HepG2 (cell line): ENCODE results near the gene APH1B. TPM values are rescaled to one million over a fixed set of nuclear protein-coding genes. Genes with fewer than 3 reads are reported as not detected.

ENCODE experiments used
- ATAC-seq: fragments of 200-7000 bp; cut with Tn5 transposase; 3 replicates; pipeline ENCODE4 v1.9.1; 2020; ENCODE audit warnings: mild to moderate bottlenecking, moderate library complexity
- BruUV-seq: library from RNA; stranded (reverse); fragments of 400-500 nt; replicated peaks from 2 replicates; lab custom pipeline; 2021; lab: Mats Ljungman, UMichigan
- CTCF ChIA-PET: fragments of 300-600 bp; formaldehyde crosslinking; extraction: SDS; loops from one replicate; lab custom pipeline; 2021; ENCODE audit warnings: low total read pairs, inconsistent platforms, low intra/inter-chr PET ratio; lab: Yijun Ruan, JAX
- POLR2A ChIA-PET: fragments of 350-600 bp; sonication (Branson Sonifier 250); formaldehyde crosslinking; loops from one replicate; lab custom pipeline; 2020; ENCODE audit warnings: antibody characterized with exemption, inconsistent platforms; lab: Yijun Ruan, JAX
- DNase-seq: peaks from one replicate; pipeline ENCODE4 v3.0.0-alpha.2; 2015; ENCODE audit warnings: low spot score
- FAIRE-seq: peaks from 3 replicates; lab custom pipeline; 2011; peaks lifted over from hg19 to GRCh38; lab: Jason Lieb, UNC
- H2AFZ ChIP-seq: one replicate; pipeline ENCODE4 v1.6.1; 2011; ENCODE audit warnings: low read length, inconsistent platforms
- H3K27ac ChIP-seq: fragments of 300-600 bp; 3 replicates; pipeline ENCODE4 v1.8.0; 2011; ENCODE audit warnings: mixed run types, mild to moderate bottlenecking, mixed read lengths, low read length, inconsistent platforms; ENCODE audit not compliant: insufficient read depth; ENCODE audit errors: extremely low read length
- H3K27me3 ChIP-seq, 2 experiments: fragments of 200-600 bp in 1 of 2; 2 replicates in 1 of 2; 3 replicates in 1 of 2; pipeline versions ENCODE4 v1.6.0 to v1.8.0; 2011; ENCODE audit warnings: low read length in 2 of 2, mild to moderate bottlenecking in 2 of 2, moderate library complexity in 2 of 2, inconsistent platforms in 1 of 2; ENCODE audit not compliant: insufficient read depth in 2 of 2, control insufficient read depth in 1 of 2
- H3K36me3 ChIP-seq, 2 experiments: fragments of 200-600 bp in 1 of 2; replicated peaks in 1 of 2; 2 replicates in 1 of 2; 3 replicates in 1 of 2; pipeline versions ENCODE4 v1.5.1 to v1.8.0; 2011; ENCODE audit warnings: low read length in 2 of 2, inconsistent platforms in 1 of 2; ENCODE audit not compliant: insufficient read depth in 2 of 2, control insufficient read depth in 1 of 2
- H3K4me1 ChIP-seq: 2 replicates; pipeline ENCODE4 v1.5.1; 2012; ENCODE audit warnings: low read length, inconsistent platforms; ENCODE audit not compliant: insufficient read depth
- H3K4me2 ChIP-seq: 2 replicates; pipeline ENCODE4 v1.6.0; 2011; ENCODE audit warnings: low read depth, low read length, inconsistent platforms
- H3K4me3 ChIP-seq, 3 experiments: fragments of 200-600 bp in 1 of 3; sonication (generic), shearing (Covaris generic) in 1 of 3; replicated peaks in 1 of 3; 2 replicates each; pipeline ENCODE4 v1.5.1; 2011 to 2016; ENCODE audit warnings: low read length in 3 of 3, inconsistent platforms in 2 of 3, low read depth in 2 of 3, mild to moderate bottlenecking in 2 of 3, control low read depth in 1 of 3, mixed read lengths in 1 of 3; ENCODE audit not compliant: insufficient read depth in 1 of 3
- H3K79me2 ChIP-seq: one replicate; pipeline ENCODE4 v1.6.1; 2011; ENCODE audit warnings: low read length, inconsistent platforms; ENCODE audit not compliant: insufficient read depth
- H3K9ac ChIP-seq: 2 replicates; pipeline ENCODE4 v1.6.0; 2011; ENCODE audit warnings: mild to moderate bottlenecking, low read depth, low read length, inconsistent platforms; ENCODE audit not compliant: insufficient read depth
- H3K9me3 ChIP-seq: 2 replicates; pipeline ENCODE4 v1.5.1; 2012; ENCODE audit warnings: mild to moderate bottlenecking, low read length
- H4K20me1 ChIP-seq: 2 replicates; pipeline ENCODE4 v1.6.0; 2011; ENCODE audit warnings: inconsistent platforms, mild to moderate bottlenecking, low read length, moderate library complexity; ENCODE audit not compliant: insufficient read depth
- ARNT ChIP-seq: fragments of 450-650 bp; IDR thresholded peaks from 2 replicates; pipeline ENCODE4 v1.6.1; 2017
- CAMTA2 ChIP-seq: sonication (generic); formaldehyde crosslinking; IDR thresholded peaks from 2 replicates; pipeline ENCODE4 v1.4.0; 2020; ENCODE audit warnings: mild to moderate bottlenecking, missing genetic modification reagents, borderline replicate concordance
- IRF2 ChIP-seq: IDR thresholded peaks from 2 replicates; pipeline ENCODE4 v1.6.1; 2018; ENCODE audit warnings: missing genetic modification reagents, missing compliant biosample characterization
- NFRKB ChIP-seq: fragments of 450-650 bp; IDR thresholded peaks from 2 replicates; pipeline ENCODE4 v1.6.1; 2017
- PPARG ChIP-seq: conservative IDR thresholded peaks from 2 replicates; pipeline ENCODE4 v1.6.1; 2016; ENCODE audit warnings: missing biosample characterization, missing genetic modification reagents
- RCOR2 ChIP-seq: IDR thresholded peaks from 2 replicates; pipeline ENCODE4 v1.6.1; 2016; ENCODE audit warnings: missing biosample characterization, missing genetic modification reagents
- SAP130 ChIP-seq: IDR thresholded peaks from 2 replicates; pipeline ENCODE4 v1.6.1; 2016; ENCODE audit warnings: low read depth
- SRF ChIP-seq: IDR thresholded peaks from 2 replicates; pipeline ENCODE4 v1.6.1; 2011; ENCODE audit warnings: mild to moderate bottlenecking, low read depth, low read length, moderate library complexity
- ZNF256 ChIP-seq: sonication (generic); formaldehyde crosslinking; conservative IDR thresholded peaks from 2 replicates; pipeline ENCODE4 v1.4.0; 2020; ENCODE audit warnings: missing genetic modification reagents
- ZNF296 ChIP-seq: sonication (generic); formaldehyde crosslinking; conservative IDR thresholded peaks from 2 replicates; pipeline ENCODE4 v1.5.0; 2020; ENCODE audit warnings: mild to moderate bottlenecking, missing genetic modification reagents
- ZNF543 ChIP-seq: sonication (generic); formaldehyde crosslinking; IDR thresholded peaks from 2 replicates; pipeline ENCODE4 v1.4.0; 2020; ENCODE audit warnings: mild to moderate bottlenecking, missing genetic modification reagents
- ZNF614 ChIP-seq: IDR thresholded peaks from 2 replicates; pipeline ENCODE4 v1.6.1; 2018; ENCODE audit warnings: missing biosample characterization, missing genetic modification reagents, inconsistent platforms, borderline replicate concordance
- WGBS: methylation state at CpG from one replicate; pipeline ENCODE4 v1.1.6; 2017; ENCODE audit warnings: low lambda C conversion rate; 5-methylcytosine and 5-hydroxymethylcytosine counted together
- in situ Hi-C: cut with HindIII; loops from 2 replicates; pipeline ENCODE4 v1.10.0; 2017; ENCODE audit warnings: low pct_unique_long_range_greater_than_20kb; ENCODE audit not compliant: extremely low pct_ligation_motif_present
- intact Hi-C: fragments of 100-400 bp; cut with micrococcal nuclease; formaldehyde crosslinking; loops from one replicate; pipeline ENCODE4 v1.10.0; 2022; ENCODE audit not compliant: unreplicated experiment
- polyA plus RNA-seq, 8 experiments: library from polyadenylated mRNA; depleted of rRNA in 3 of 8; stranded (reverse) in 7 of 8; unstranded in 1 of 8; fragments of >200 nt; fragmentation: Illumina TruSeq in 4 of 8; extraction: Trizol in 4 of 8; gene quantifications; 2 replicates each; pipeline versions ENCODE4 v1.2.1 to v1.2.3, GENCODE V29; 2011 to 2016; ENCODE audit warnings: low read depth in 4 of 8, missing spikeins in 1 of 8, mixed read lengths in 1 of 8; ENCODE audit not compliant: insufficient read depth in 1 of 8
- total RNA-seq, 5 experiments: library from RNA; depleted of rRNA; stranded (reverse); fragments of >200 nt; fragmentation: Illumina TruSeq; extraction: Trizol; gene quantifications; 2 replicates each; pipeline ENCODE4 v1.2.3, GENCODE V29; 2016; ENCODE audit warnings: low read depth in 1 of 5
- TF ChIP-seq, protein P1 (sequence below): sonication (generic); formaldehyde crosslinking; IDR thresholded peaks from 2 replicates; pipeline ENCODE4 v1.4.0; 2020; ENCODE audit warnings: missing genetic modification reagents, borderline replicate concordance
- TF ChIP-seq, protein P2 (sequence below): sonication (generic); formaldehyde crosslinking; IDR thresholded peaks from 2 replicates; pipeline ENCODE4 v1.5.1; 2020; ENCODE audit warnings: mild to moderate bottlenecking, missing genetic modification reagents, moderate library complexity
- TF ChIP-seq, protein P3 (sequence below): sonication (generic); formaldehyde crosslinking; IDR thresholded peaks from 2 replicates; pipeline ENCODE4 v1.4.0; 2020; ENCODE audit warnings: missing genetic modification reagents, borderline replicate concordance

Gene APH1B
- total and polyA plus RNA-seq, 2 of the 13 experiments (the other 11 are each of a cell fraction or from before 2014, with no cell fraction given), result 0.45 to 1.00 TPM

DNA sequence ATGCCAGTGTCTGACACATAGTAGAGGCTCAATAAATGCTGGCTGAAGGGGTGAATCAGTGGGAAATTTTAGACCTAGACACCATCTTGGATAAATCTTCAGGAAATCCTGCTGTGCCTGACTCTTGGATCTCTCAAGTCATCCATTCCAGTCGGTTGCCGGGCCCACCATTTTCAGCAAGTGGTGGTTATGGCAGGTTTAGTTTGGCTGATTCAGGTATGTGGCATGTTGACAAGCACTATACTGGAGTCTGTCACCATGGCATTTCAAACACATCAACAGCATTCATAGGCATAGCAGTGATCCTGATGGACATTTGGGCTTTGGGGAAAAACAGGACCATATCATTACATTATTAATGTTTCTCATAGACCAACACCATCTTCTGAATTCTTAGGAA is 25.7 kb upstream of the APH1B start:
- intact Hi-C loops (no loop called here), in situ Hi-C loops (no loop called here)
- Histone ChIP-seq H3K4me3 (no peak overlapping the region), H3K9me3 (no peaks in the 10 kb centered on the region), H2AFZ (no peak overlapping the region), H3K27ac (no peak overlapping the region), H3K36me3 (peaks cover 0 to 2% of the 10 kb centered on the region in 2 experiments; a peak in 1 of 5 replicates), H3K9ac (no peak overlapping the region), H3K27me3 (no peaks in the 10 kb centered on the region), H3K79me2 (no peaks in the 10 kb centered on the region), H3K4me2 (no peak overlapping the region), H4K20me1 (no peaks in the 10 kb centered on the region), H3K4me1 (peaks cover 11% of the 10 kb centered on the region)
- DNase-seq, result no peak
- ATAC-seq, result no peak
- FAIRE-seq, result no peak
- ChIA-PET POLR2A (no interaction called here), CTCF (no interaction called here)
- WGBS, result 100% methylated on average over 2 of the region's 2 CpGs
- BruUV-seq, result no TSS peak
- TF ChIP-seq RCOR2 (CRISPR knock-in tag) (no peak), PPARG (CRISPR knock-in tag) (no peak), NFRKB (no peak), ZNF543 (CRISPR knock-in tag) (no peak), ZNF256 (no peak), ZNF614 (no peak), ZNF296 (CRISPR knock-in tag) (no peak), CAMTA2 (CRISPR knock-in tag) (no peak), ARNT (no peak), IRF2 (CRISPR knock-in tag) (no peak), SRF (no peak), SAP130 (no peak)
- TF ChIP-seq, protein P1, sequence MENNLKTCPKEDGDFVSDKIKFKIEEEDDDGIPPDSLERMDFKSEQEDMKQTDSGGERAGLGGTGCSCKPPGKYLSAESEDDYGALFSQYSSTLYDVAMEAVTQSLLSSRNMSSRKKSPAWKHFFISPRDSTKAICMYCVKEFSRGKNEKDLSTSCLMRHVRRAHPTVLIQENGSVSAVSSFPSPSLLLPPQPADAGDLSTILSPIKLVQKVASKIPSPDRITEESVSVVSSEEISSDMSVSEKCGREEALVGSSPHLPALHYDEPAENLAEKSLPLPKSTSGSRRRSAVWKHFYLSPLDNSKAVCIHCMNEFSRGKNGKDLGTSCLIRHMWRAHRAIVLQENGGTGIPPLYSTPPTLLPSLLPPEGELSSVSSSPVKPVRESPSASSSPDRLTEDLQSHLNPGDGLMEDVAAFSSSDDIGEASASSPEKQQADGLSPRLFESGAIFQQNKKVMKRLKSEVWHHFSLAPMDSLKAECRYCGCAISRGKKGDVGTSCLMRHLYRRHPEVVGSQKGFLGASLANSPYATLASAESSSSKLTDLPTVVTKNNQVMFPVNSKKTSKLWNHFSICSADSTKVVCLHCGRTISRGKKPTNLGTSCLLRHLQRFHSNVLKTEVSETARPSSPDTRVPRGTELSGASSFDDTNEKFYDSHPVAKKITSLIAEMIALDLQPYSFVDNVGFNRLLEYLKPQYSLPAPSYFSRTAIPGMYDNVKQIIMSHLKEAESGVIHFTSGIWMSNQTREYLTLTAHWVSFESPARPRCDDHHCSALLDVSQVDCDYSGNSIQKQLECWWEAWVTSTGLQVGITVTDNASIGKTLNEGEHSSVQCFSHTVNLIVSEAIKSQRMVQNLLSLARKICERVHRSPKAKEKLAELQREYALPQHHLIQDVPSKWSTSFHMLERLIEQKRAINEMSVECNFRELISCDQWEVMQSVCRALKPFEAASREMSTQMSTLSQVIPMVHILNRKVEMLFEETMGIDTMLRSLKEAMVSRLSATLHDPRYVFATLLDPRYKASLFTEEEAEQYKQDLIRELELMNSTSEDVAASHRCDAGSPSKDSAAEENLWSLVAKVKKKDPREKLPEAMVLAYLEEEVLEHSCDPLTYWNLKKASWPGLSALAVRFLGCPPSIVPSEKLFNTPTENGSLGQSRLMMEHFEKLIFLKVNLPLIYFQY (CRISPR knock-in tag), result no peak
- TF ChIP-seq, protein P2, sequence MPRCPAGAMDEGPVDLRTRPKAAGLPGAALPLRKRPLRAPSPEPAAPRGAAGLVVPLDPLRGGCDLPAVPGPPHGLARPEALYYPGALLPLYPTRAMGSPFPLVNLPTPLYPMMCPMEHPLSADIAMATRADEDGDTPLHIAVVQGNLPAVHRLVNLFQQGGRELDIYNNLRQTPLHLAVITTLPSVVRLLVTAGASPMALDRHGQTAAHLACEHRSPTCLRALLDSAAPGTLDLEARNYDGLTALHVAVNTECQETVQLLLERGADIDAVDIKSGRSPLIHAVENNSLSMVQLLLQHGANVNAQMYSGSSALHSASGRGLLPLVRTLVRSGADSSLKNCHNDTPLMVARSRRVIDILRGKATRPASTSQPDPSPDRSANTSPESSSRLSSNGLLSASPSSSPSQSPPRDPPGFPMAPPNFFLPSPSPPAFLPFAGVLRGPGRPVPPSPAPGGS (CRISPR knock-in tag), result no peak
- TF ChIP-seq, protein P3, sequence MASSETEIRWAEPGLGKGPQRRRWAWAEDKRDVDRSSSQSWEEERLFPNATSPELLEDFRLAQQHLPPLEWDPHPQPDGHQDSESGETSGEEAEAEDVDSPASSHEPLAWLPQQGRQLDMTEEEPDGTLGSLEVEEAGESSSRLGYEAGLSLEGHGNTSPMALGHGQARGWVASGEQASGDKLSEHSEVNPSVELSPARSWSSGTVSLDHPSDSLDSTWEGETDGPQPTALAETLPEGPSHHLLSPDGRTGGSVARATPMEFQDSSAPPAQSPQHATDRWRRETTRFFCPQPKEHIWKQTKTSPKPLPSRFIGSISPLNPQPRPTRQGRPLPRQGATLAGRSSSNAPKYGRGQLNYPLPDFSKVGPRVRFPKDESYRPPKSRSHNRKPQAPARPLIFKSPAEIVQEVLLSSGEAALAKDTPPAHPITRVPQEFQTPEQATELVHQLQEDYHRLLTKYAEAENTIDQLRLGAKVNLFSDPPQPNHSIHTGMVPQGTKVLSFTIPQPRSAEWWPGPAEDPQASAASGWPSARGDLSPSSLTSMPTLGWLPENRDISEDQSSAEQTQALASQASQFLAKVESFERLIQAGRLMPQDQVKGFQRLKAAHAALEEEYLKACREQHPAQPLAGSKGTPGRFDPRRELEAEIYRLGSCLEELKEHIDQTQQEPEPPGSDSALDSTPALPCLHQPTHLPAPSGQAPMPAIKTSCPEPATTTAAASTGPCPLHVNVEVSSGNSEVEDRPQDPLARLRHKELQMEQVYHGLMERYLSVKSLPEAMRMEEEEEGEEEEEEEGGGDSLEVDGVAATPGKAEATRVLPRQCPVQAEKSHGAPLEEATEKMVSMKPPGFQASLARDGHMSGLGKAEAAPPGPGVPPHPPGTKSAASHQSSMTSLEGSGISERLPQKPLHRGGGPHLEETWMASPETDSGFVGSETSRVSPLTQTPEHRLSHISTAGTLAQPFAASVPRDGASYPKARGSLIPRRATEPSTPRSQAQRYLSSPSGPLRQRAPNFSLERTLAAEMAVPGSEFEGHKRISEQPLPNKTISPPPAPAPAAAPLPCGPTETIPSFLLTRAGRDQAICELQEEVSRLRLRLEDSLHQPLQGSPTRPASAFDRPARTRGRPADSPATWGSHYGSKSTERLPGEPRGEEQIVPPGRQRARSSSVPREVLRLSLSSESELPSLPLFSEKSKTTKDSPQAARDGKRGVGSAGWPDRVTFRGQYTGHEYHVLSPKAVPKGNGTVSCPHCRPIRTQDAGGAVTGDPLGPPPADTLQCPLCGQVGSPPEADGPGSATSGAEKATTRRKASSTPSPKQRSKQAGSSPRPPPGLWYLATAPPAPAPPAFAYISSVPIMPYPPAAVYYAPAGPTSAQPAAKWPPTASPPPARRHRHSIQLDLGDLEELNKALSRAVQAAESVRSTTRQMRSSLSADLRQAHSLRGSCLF (CRISPR knock-in tag), result no peak
